ENCODE results near the gene ASAP2.
A peak's percentile ranks its signal among the peaks of the same experiment; 100 is the strongest.
"Not testable (repeated sequence)": the region's sequence is repeated elsewhere in the genome, so short reads cannot be mapped to it uniquely, and the experiment has no call there.

The ASAP2 gene

GRCh38 chr2:9388950-9389911 is 182.6 kb downstream of the ASAP2 start:
- no peak overlapping the region for H3K4me3 Mint-ChIP-seq
- DNase-seq (ENCODE audit: low spot score in 2 of 2), result no peak
- H3K36me3 Mint-ChIP-seq, result no peaks in the 10 kb centered on the region
- H3K4me1 Mint-ChIP-seq, result no peaks in the 10 kb centered on the region
- H3K27ac Mint-ChIP-seq, result no peak overlapping the region
- no peak for ATAC-seq (ENCODE audit: low read depth)
- H3K27me3 Mint-ChIP-seq, result no peaks in the 10 kb centered on the region
- peaks cover 2% of the 10 kb centered on the region for H3K9me3 Mint-ChIP-seq

- H3K27me3 Mint-ChIP-seq, result no peaks in the 10 kb centered on the region
- DNase-seq (ENCODE audit: low spot score in 2 of 2) (no peak), ATAC-seq (ENCODE audit: low read depth) (no peak)
- no peaks in the 10 kb centered on the region for H3K4me1 Mint-ChIP-seq
- peaks cover 2% of the 10 kb centered on the region for H3K9me3 Mint-ChIP-seq
- no peaks in the 10 kb centered on the region for H3K36me3 Mint-ChIP-seq
- H3K4me3 Mint-ChIP-seq, result no peak overlapping the region
- no peak overlapping the region for H3K27ac Mint-ChIP-seq
These were observed 183.7 kb downstream of the ASAP2 start for GRCh38 chr2:9390151-9390850.

GRCh38 chr2:9390991-9391390 is 184.4 kb downstream of the ASAP2 start:
- no peaks in the 10 kb centered on the region for H3K36me3 Mint-ChIP-seq
- H3K4me3 Mint-ChIP-seq, result no peak overlapping the region
- H3K4me1 Mint-ChIP-seq, result no peaks in the 10 kb centered on the region
- H3K9me3 Mint-ChIP-seq, result peaks cover 2% of the 10 kb centered on the region
- ATAC-seq (ENCODE audit: low read depth) (no peak), DNase-seq (ENCODE audit: low spot score in 2 of 2) (no peak)
- no peaks in the 10 kb centered on the region for H3K27me3 Mint-ChIP-seq
- no peak overlapping the region for H3K27ac Mint-ChIP-seq

- Mint-ChIP-seq H3K9me3 (peaks cover 2% of the 10 kb centered on the region), H3K36me3 (no peaks in the 10 kb centered on the region), H3K4me3 (no peak overlapping the region), H3K27me3 (no peaks in the 10 kb centered on the region), H3K27ac (no peak overlapping the region), H3K4me1 (no peaks in the 10 kb centered on the region)
- ATAC-seq (ENCODE audit: low read depth), result no peak
- DNase-seq (ENCODE audit: low spot score in 2 of 2), result no peak
These were observed 185.5 kb downstream of the ASAP2 start for GRCh38 chr2:9391961-9392720.

- H3K27ac Mint-ChIP-seq, result no peak overlapping the region
- no peak overlapping the region for H3K4me3 Mint-ChIP-seq
- no peaks in the 10 kb centered on the region for H3K4me1 Mint-ChIP-seq
- DNase-seq (ENCODE audit: low spot score in 2 of 2) (no peak), ATAC-seq (ENCODE audit: low read depth) (no peak)
- no peaks in the 10 kb centered on the region for H3K36me3 Mint-ChIP-seq
- no peaks in the 10 kb centered on the region for H3K9me3 Mint-ChIP-seq
- no peaks in the 10 kb centered on the region for H3K27me3 Mint-ChIP-seq
These were observed 186.5 kb downstream of the ASAP2 start for GRCh38 chr2:9392898-9393765.

GRCh38 chr2:9394816-9395215 is 188.2 kb downstream of the ASAP2 start:
- Mint-ChIP-seq H3K4me3 (no peak overlapping the region), H3K9me3 (no peaks in the 10 kb centered on the region), H3K27ac (no peak overlapping the region), H3K4me1 (no peaks in the 10 kb centered on the region), H3K36me3 (no peaks in the 10 kb centered on the region), H3K27me3 (peaks cover 2% of the 10 kb centered on the region)
- ATAC-seq (ENCODE audit: low read depth) (no peak), DNase-seq (ENCODE audit: low spot score in 2 of 2) (no peak)

GRCh38 chr2:9397201-9397600 is 190.6 kb downstream of the ASAP2 start:
- Mint-ChIP-seq H3K9me3 (no peaks in the 10 kb centered on the region), H3K4me1 (peaks cover 10% of the 10 kb centered on the region), H3K4me3 (no peak overlapping the region), H3K27ac (no peak overlapping the region), H3K27me3 (peaks cover 9% of the 10 kb centered on the region), H3K36me3 (no peaks in the 10 kb centered on the region)
- ATAC-seq (ENCODE audit: low read depth), result no peak
- no peak for DNase-seq (ENCODE audit: low spot score in 2 of 2)

- H3K27ac Mint-ChIP-seq; H3K36me3 Mint-ChIP-seq; DNase-seq (ENCODE audit: low spot score in 2 of 2); H3K9me3 Mint-ChIP-seq; H3K27me3 Mint-ChIP-seq; ATAC-seq (ENCODE audit: low read depth); H3K4me3 Mint-ChIP-seq: not testable (repeated sequence)
- H3K4me1 Mint-ChIP-seq, result peaks cover 12% of the 10 kb centered on the region
These were observed 191.6 kb downstream of the ASAP2 start for GRCh38 chr2:9398251-9398650.

GRCh38 chr2:9398881-9399780 is 192.5 kb downstream of the ASAP2 start:
- no peak overlapping the region for H3K27ac Mint-ChIP-seq
- H3K4me3 Mint-ChIP-seq, result no peak overlapping the region
- DNase-seq (ENCODE audit: low spot score in 2 of 2) (no peak), ATAC-seq (ENCODE audit: low read depth) (no peak)
- H3K4me1 Mint-ChIP-seq, result peaks cover 12% of the 10 kb centered on the region
- H3K27me3 Mint-ChIP-seq, result peaks cover 9% of the 10 kb centered on the region
- H3K9me3 Mint-ChIP-seq, result no peaks in the 10 kb centered on the region
- H3K36me3 Mint-ChIP-seq, result peaks cover 3% of the 10 kb centered on the region

- peaks cover 3% of the 10 kb centered on the region for H3K36me3 Mint-ChIP-seq
- DNase-seq (ENCODE audit: low spot score in 2 of 2), result no peak
These were observed 193.9 kb downstream of the ASAP2 start for GRCh38 chr2:9400268-9401058.

GRCh38 chr2:9401059-9401547 is 194.5 kb downstream of the ASAP2 start:
- Mint-ChIP-seq H3K4me3 (no peak overlapping the region), H3K36me3 (peaks cover 4% of the 10 kb centered on the region), H3K9me3 (no peaks in the 10 kb centered on the region), H3K27me3 (peaks cover 9% of the 10 kb centered on the region), H3K4me1 (peaks cover 12% of the 10 kb centered on the region), H3K27ac (no peak overlapping the region)
- DNase-seq (ENCODE audit: low spot score in 2 of 2), result no peak
- no peak for ATAC-seq (ENCODE audit: low read depth)

More at GRCh38 chr2:9400268-9401058, 193.9 kb downstream of the ASAP2 start:
- peaks cover 9% of the 10 kb centered on the region for H3K27me3 Mint-ChIP-seq
- no peak overlapping the region for H3K4me3 Mint-ChIP-seq
- H3K27ac Mint-ChIP-seq, result peak overlapping the region; percentile 25
- no peaks in the 10 kb centered on the region for H3K9me3 Mint-ChIP-seq
- ATAC-seq (ENCODE audit: low read depth), result no peak
- H3K4me1 Mint-ChIP-seq, result peaks cover 12% of the 10 kb centered on the region
